Esophagus muscularis mucosa (tissue), 4 donors: Measurements from ENCODE around the gene SMG6. TPM values are rescaled to one million over a fixed set of nuclear protein-coding genes. Genes with fewer than 3 reads are reported as not detected.

Experiments
- DNase-seq: peaks from one replicate; pipeline ENCODE4 v3.0.0-alpha.2; 2017; ENCODE audit errors: extremely low spot score
- H3K27ac ChIP-seq, 4 donors: fragments of 200-600 bp; sonication (generic); replicated peaks in 1 of 4; 1 replicate in 3 of 4; 2 replicates in 1 of 4; pipeline ENCODE4 v1.5.1; 2016 to 2019; ENCODE audit warnings: mild to moderate bottlenecking in 1 of 4
- H3K27me3 ChIP-seq, 4 donors: fragments of 200-600 bp; sonication (generic); one replicate each; pipeline versions ENCODE4 v1.5.1 to v1.6.0; 2016 to 2019
- H3K36me3 ChIP-seq, 4 donors: fragments of 200-600 bp; sonication (generic); one replicate each; pipeline ENCODE4 v1.5.1; 2016 to 2019
- H3K4me1 ChIP-seq, 4 donors: fragments of 200-600 bp; sonication (generic); one replicate each; pipeline ENCODE4 v1.5.1; 2016 to 2019
- H3K4me3 ChIP-seq, 4 donors: fragments of 200-600 bp; sonication (generic); 1 replicate in 2 of 4; 2 replicates in 2 of 4; pipeline ENCODE4 v1.5.1; 2016 to 2019; ENCODE audit warnings: mild to moderate bottlenecking in 4 of 4, moderate library complexity in 1 of 4
- H3K9me3 ChIP-seq, 4 donors: fragments of 200-600 bp; sonication (generic); 1 replicate in 3 of 4; 2 replicates in 1 of 4; pipeline ENCODE4 v1.5.1; 2016 to 2019
- EP300 ChIP-seq: sonication (generic); formaldehyde crosslinking; IDR thresholded peaks from one replicate; pipeline ENCODE4 v1.6.1; 2017; ENCODE audit warnings: antibody characterized with exemption
- POLR2A ChIP-seq: fragments of 450-650 bp; IDR thresholded peaks from one replicate; pipeline ENCODE4 v1.6.1; 2017; ENCODE audit warnings: antibody characterized with exemption, moderate library complexity, mild to moderate bottlenecking, low read depth
- POLR2AphosphoS5 ChIP-seq, 2 donors: sonication (generic); formaldehyde crosslinking; IDR thresholded peaks; one replicate each; pipeline ENCODE4 v1.6.1; 2017; ENCODE audit warnings: antibody characterized with exemption in 2 of 2
- WGBS: methylation state at CpG from one replicate; pipeline ENCODE4 v1.1.5; 2018; 5-methylcytosine and 5-hydroxymethylcytosine counted together
- intact Hi-C: fragments of 100-400 bp; cut with DNase I; formaldehyde crosslinking; loops from one replicate; pipeline ENCODE4 v1.15.1; 2023
- total RNA-seq, 4 donors: library from RNA; depleted of rRNA; stranded (reverse); fragments of >200 nt; gene quantifications; one replicate each; pipeline versions ENCODE4 v1.1.0 to v1.2.1, GENCODE V29; 2016
- TF ChIP-seq, protein P1 (sequence below), 3 experiments: fragments of 200-600 bp in 2 of 3; fragments of 450-650 bp in 1 of 3; sonication (generic) in 2 of 3; IDR thresholded peaks; one replicate each; pipeline ENCODE4 v1.5.1; 2017 to 2019; ENCODE audit warnings: antibody characterized with exemption in 3 of 3, mild to moderate bottlenecking in 2 of 3, moderate library complexity in 1 of 3

Gene SMG6
- total RNA-seq, 4 donors from 2014 or later: 38.2 to 67.7 (median 47.7) TPM

DNA sequence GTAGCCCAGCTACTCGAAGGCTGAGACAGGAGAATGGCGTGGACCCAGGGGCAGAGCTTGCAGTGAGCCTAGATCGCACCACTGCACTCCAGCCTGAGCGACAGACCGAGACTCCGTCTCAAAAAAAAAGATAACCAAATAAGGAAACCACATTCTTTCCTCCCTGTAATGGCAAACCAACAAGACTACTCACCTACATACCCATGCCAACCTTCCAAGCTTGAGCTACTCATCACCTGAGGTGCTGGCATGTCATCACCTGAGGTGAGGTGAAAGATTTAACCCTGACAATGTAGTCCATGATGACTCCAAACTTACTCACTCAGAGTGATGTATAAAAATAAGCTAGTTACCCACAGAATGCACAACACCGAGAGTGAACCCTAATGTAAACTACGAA is 85.2 kb downstream of the SMG6 start:
- H3K4me1 ChIP-seq: peaks cover 41 to 52% (median 50%) of the 10 kb centered on the region in 4 donors
- TF ChIP-seq POLR2A: no peak
- TF ChIP-seq, protein P1, sequence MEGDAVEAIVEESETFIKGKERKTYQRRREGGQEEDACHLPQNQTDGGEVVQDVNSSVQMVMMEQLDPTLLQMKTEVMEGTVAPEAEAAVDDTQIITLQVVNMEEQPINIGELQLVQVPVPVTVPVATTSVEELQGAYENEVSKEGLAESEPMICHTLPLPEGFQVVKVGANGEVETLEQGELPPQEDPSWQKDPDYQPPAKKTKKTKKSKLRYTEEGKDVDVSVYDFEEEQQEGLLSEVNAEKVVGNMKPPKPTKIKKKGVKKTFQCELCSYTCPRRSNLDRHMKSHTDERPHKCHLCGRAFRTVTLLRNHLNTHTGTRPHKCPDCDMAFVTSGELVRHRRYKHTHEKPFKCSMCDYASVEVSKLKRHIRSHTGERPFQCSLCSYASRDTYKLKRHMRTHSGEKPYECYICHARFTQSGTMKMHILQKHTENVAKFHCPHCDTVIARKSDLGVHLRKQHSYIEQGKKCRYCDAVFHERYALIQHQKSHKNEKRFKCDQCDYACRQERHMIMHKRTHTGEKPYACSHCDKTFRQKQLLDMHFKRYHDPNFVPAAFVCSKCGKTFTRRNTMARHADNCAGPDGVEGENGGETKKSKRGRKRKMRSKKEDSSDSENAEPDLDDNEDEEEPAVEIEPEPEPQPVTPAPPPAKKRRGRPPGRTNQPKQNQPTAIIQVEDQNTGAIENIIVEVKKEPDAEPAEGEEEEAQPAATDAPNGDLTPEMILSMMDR (IDR thresholded peaks at IDR 0.05): no peak
- no peak for TF ChIP-seq EP300
- no peak for TF ChIP-seq POLR2AphosphoS5 (IDR thresholded peaks at IDR 0.05)
- 90% methylated on average over 8 of the region's 8 CpGs for WGBS
- no peak for DNase-seq
- no peak overlapping the region for H3K4me3 ChIP-seq
- H3K27me3 ChIP-seq: no peaks in the 10 kb centered on the region
- intact Hi-C loops: no loop called here
- H3K36me3 ChIP-seq: peaks cover 0 to 7% (median 3%) of the 10 kb centered on the region in 4 donors
- no peak overlapping the region for H3K27ac ChIP-seq
- no peaks in the 10 kb centered on the region for H3K9me3 ChIP-seq

DNA sequence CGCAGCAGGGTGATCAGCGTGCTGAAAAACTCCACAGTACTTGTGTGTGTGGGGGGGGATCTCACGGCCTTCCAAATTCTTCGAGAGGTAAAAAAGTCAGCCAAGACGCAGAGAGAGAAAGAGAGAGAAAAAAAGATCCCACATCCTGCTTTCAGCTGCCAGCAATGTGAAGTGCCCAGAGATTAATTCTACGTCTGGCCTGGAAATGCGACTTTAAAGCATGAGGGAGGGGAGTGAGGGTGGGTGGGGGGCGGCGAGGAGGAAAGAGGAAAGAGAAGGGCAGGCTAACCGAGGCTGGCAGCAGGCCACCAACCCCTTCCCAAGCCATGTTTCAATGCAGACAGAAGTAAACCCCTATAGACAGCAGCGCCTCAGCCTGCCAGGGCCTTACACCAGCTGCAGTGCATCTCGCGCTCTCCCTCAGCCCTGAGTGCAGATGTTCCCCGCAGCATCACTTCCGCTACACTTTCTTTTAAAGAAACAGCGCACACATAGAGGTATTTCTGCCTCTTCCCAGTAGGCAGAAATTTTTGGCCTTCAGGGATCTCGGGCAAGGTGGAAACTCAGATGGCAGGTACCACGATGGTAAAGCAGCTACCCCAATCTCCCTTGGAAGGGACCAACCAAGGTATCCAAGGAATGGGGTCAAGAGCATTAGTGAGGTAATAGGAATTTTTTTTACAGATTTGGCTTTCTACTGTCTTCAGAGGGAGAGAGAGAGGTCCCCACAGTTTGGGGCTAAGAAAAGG is 87.8 kb downstream of the SMG6 start:
- intact Hi-C loops: no loop called here
- 2% methylated on average over 18 of the region's 18 CpGs for WGBS
- DNase-seq: no peak
- Histone ChIP-seq H3K4me1 (peaks cover 48 to 59% (median 50%) of the 10 kb centered on the region in 4 donors), H3K9me3 (no peaks in the 10 kb centered on the region), H3K27me3 (no peaks in the 10 kb centered on the region), H3K4me3 (peak overlapping the region; percentile 27 to 42 (median 30)), H3K36me3 (peaks cover 0 to 7% (median 3%) of the 10 kb centered on the region in 4 donors), H3K27ac (peak overlapping the region; percentile 81 to 92 (median 87))
- peak; percentile 75 to 82 for TF ChIP-seq POLR2AphosphoS5 (IDR thresholded peaks at IDR 0.05)
- TF ChIP-seq, protein P1 (IDR thresholded peaks at IDR 0.05): peak in 1 of 3 experiments; percentile 9
- no peak for TF ChIP-seq POLR2A
- TF ChIP-seq EP300: no peak

DNA sequence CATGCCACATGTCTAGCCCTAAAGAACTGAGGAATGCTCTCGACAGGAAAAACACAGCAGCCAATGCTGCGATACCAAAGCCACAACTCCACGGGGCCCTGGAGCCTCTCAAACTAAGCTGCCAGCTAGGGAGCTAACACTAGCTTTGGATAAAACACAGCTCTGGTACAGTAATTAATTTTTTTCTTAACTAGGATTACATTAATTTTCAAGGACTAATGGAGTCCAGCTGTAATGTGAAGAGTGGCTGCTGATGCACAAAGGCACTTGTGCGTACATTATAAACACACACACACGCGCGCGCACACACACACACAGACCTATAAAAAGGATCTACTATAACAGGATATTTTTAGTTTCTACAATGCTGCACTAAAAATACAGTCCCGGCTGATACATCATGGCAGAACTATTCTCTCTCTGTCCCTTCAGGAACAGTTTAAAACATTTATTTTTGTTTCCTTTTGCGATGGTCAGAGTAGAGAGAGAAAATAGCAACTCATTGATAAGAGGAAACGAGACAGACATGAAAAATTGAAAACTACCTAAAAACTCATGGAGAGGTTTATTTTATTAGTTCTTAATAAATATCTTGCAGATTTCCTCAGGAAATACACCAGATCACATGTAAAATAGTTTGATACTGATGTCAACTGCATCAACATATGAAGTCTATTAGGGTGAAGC is 88.5 kb downstream of the SMG6 start:
- Histone ChIP-seq H3K36me3 (peaks cover 0 to 7% (median 3%) of the 10 kb centered on the region in 4 donors), H3K9me3 (no peaks in the 10 kb centered on the region), H3K4me3 (peak overlapping the region; percentile 27 to 42 (median 30)), H3K27ac (peak overlapping the region; percentile 81 to 92 (median 87)), H3K4me1 (peaks cover 48 to 57% (median 50%) of the 10 kb centered on the region in 4 donors), H3K27me3 (no peaks in the 10 kb centered on the region)
- no peak for DNase-seq
- peak in 1 of 2 donors; percentile 52 for TF ChIP-seq POLR2AphosphoS5 (IDR thresholded peaks at IDR 0.05)
- TF ChIP-seq, protein P1 (IDR thresholded peaks at IDR 0.05): no peak
- intact Hi-C loops: loop anchor here (5.0 kb wide), 1 partner anchor 38 kb away; no protein-coding TSS in a partner anchor
- WGBS: 5% methylated on average over 11 of the region's 11 CpGs

DNA sequence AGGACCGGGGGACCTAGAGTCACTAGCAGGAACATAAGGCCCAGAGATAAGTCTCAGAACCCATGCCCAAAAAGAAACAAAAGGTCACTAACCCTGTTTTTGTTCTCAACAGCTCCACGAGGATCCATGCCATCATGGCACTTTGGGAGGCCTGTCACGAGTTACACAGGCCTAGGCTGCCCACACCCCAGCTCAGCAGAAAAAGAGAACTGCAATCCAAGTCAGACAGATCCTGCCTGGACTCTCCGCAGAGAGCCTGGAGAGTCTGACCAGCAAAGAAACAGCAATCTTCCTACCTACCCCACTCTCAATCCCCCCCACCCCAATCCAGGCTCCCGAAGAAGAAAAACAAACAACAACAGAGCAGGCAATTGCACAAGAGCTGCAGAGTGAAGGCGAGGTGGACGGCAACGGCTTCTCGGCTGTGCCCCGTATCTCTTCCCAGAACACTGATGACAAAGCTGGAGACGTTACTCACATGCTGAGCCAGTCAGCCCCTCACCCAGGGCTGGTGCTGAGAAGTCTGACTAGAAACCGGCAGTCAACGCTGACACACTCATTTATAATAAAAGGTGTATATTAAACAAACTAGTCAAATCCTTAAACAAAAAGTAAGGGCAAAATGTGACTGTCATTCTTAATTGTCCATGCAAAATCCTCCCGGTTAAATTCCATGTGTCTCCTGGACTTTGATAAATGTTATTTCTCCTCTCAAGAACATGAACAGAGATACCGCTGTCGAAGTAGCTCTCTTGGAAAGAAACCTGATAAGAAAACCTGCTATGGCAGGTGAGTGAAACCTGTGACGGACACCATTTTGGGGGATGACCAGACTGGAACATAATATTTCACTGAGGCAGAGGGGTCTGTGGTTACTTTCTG is 89.3 kb downstream of the SMG6 start:
- H3K4me1 ChIP-seq: peaks cover 48 to 61% (median 50%) of the 10 kb centered on the region in 4 donors
- peaks cover 0 to 11% (median 3%) of the 10 kb centered on the region in 4 donors for H3K36me3 ChIP-seq
- peak overlapping the region; percentile 81 to 92 (median 87) for H3K27ac ChIP-seq
- intact Hi-C loops: loop anchor here (5.0 kb wide), 1 partner anchor 37 kb away; no protein-coding TSS in a partner anchor
- DNase-seq: peak; percentile 94
- no peaks in the 10 kb centered on the region for H3K27me3 ChIP-seq
- TF ChIP-seq POLR2A (no peak), EP300 (peak; percentile 64), POLR2AphosphoS5 (IDR thresholded peaks at IDR 0.05) (peak; percentile 48 to 63)
- TF ChIP-seq, protein P1 (IDR thresholded peaks at IDR 0.05): no peak
- WGBS: 16% methylated on average over 17 of the region's 17 CpGs
- no peaks in the 10 kb centered on the region for H3K9me3 ChIP-seq
- peak overlapping the region in 3 of 4 donors; percentile 24 to 32 (median 28) for H3K4me3 ChIP-seq
